Liver (tissue), 9 donors: ENCODE data around the gene TMEM129. TPM values are rescaled to one million over a fixed set of nuclear protein-coding genes. Genes with fewer than 3 reads are reported as not detected.

Experiments used
- DNase-seq: peaks from one replicate; pipeline ENCODE4 v3.0.0-alpha.2; 2017; ENCODE audit warnings: low spot score
- H3K27ac ChIP-seq, 2 donors: one replicate each; pipeline ENCODE4 v1.7.0; 2013; ENCODE audit warnings: inconsistent platforms in 2 of 2, low read length in 2 of 2, control low read depth in 1 of 2, low read depth in 1 of 2, mild to moderate bottlenecking in 1 of 2
- H3K27me3 ChIP-seq, 4 donors: one replicate each; pipeline versions ENCODE4 v1.6.1 to v1.7.0; 2013; ENCODE audit warnings: low read length in 3 of 4, inconsistent platforms in 1 of 4, mild to moderate bottlenecking in 1 of 4, moderate library complexity in 1 of 4; ENCODE audit not compliant: control insufficient read depth in 4 of 4, insufficient read depth in 4 of 4
- H3K36me3 ChIP-seq, 4 donors: one replicate each; pipeline versions ENCODE4 v1.6.1 to v1.7.0; 2013; ENCODE audit warnings: low read length in 3 of 4, mild to moderate bottlenecking in 3 of 4, low read depth in 1 of 4, moderate library complexity in 1 of 4; ENCODE audit not compliant: control insufficient read depth in 4 of 4, insufficient read depth in 3 of 4
- H3K4me1 ChIP-seq, 4 donors: one replicate each; pipeline versions ENCODE4 v1.6.1 to v1.7.0; 2013; ENCODE audit warnings: low read length in 3 of 4, mild to moderate bottlenecking in 3 of 4, moderate library complexity in 1 of 4; ENCODE audit not compliant: control insufficient read depth in 4 of 4, insufficient read depth in 4 of 4
- H3K4me3 ChIP-seq, 3 donors: one replicate each; pipeline versions ENCODE4 v1.6.1 to v1.7.0; 2013; ENCODE audit warnings: low read length in 3 of 3, control low read depth in 1 of 3, low read depth in 1 of 3, mild to moderate bottlenecking in 1 of 3
- H3K9ac ChIP-seq, 2 donors: one replicate each; pipeline ENCODE4 v1.7.0; 2013; ENCODE audit warnings: low read length in 2 of 2, mild to moderate bottlenecking in 2 of 2, moderate library complexity in 2 of 2, control low read depth in 1 of 2, low read depth in 1 of 2
- H3K9me3 ChIP-seq, 4 donors: one replicate each; pipeline versions ENCODE4 v1.6.1 to v1.7.0; 2013; ENCODE audit warnings: low read length in 3 of 4; ENCODE audit not compliant: control insufficient read depth in 4 of 4
- CTCF ChIP-seq: fragments of 150-350 bp; IDR thresholded peaks from 2 replicates; pipeline ENCODE4 v1.5.1; 2017; ENCODE audit warnings: improper control_type of control experiment, low read depth, low read length; ENCODE audit not compliant: missing input control
- EGR1 ChIP-seq, 2 donors: IDR thresholded peaks; 2 replicates each; pipeline ENCODE4 v1.6.1; 2016 to 2018; ENCODE audit warnings: antibody characterized with exemption in 2 of 2, low read depth in 2 of 2
- FOXA1 ChIP-seq: IDR thresholded peaks from 2 replicates; pipeline ENCODE4 v1.6.1; 2016; ENCODE audit warnings: antibody characterized with exemption
- FOXA2 ChIP-seq: IDR thresholded peaks from 2 replicates; pipeline ENCODE4 v1.6.1; 2016; ENCODE audit warnings: antibody characterized with exemption
- GABPA ChIP-seq, 2 donors: IDR thresholded peaks in 1 of 2; conservative IDR thresholded peaks in 1 of 2; 2 replicates each; pipeline ENCODE4 v1.6.1; 2016; ENCODE audit warnings: antibody characterized with exemption in 2 of 2, mild to moderate bottlenecking in 1 of 2, moderate library complexity in 1 of 2
- HNF4A ChIP-seq, 2 donors: conservative IDR thresholded peaks; 2 replicates each; pipeline ENCODE4 v1.6.1; 2016; ENCODE audit warnings: antibody characterized with exemption in 2 of 2, mild to moderate bottlenecking in 2 of 2
- HNF4G ChIP-seq: IDR thresholded peaks from 2 replicates; pipeline ENCODE4 v1.6.1; 2016; ENCODE audit warnings: antibody characterized with exemption
- JUND ChIP-seq, 2 donors: IDR thresholded peaks; 2 replicates each; pipeline ENCODE4 v1.6.1; 2016; ENCODE audit warnings: antibody characterized with exemption in 2 of 2
- NR2F2 ChIP-seq: IDR thresholded peaks from 2 replicates; pipeline ENCODE4 v1.6.1; 2016; ENCODE audit warnings: antibody characterized with exemption
- RAD21 ChIP-seq, 2 donors: IDR thresholded peaks; 2 replicates each; pipeline ENCODE4 v1.6.1; 2016; ENCODE audit warnings: antibody characterized with exemption in 2 of 2, mild to moderate bottlenecking in 2 of 2
- REST ChIP-seq: IDR thresholded peaks from 2 replicates; pipeline ENCODE4 v1.6.1; 2016; ENCODE audit warnings: antibody characterized with exemption, mild to moderate bottlenecking
- RXRA ChIP-seq, 2 donors: IDR thresholded peaks; 2 replicates each; pipeline ENCODE4 v1.6.1; 2017 to 2018; ENCODE audit warnings: antibody characterized with exemption in 2 of 2, mild to moderate bottlenecking in 1 of 2
- SP1 ChIP-seq: IDR thresholded peaks from 2 replicates; pipeline ENCODE4 v1.6.1; 2018; ENCODE audit warnings: antibody characterized with exemption, mild to moderate bottlenecking
- TAF1 ChIP-seq: conservative IDR thresholded peaks from 2 replicates; pipeline ENCODE4 v1.6.1; 2016; ENCODE audit warnings: antibody characterized with exemption, mild to moderate bottlenecking
- YY1 ChIP-seq: IDR thresholded peaks from 2 replicates; pipeline ENCODE4 v1.6.1; 2016; ENCODE audit warnings: antibody characterized with exemption, mild to moderate bottlenecking
- WGBS: extraction: QIAGEN DNeasy Blood & Tissue Kit; methylation state at CpG from one replicate; pipeline ENCODE4 v1.1.7; 2013; 5-methylcytosine and 5-hydroxymethylcytosine counted together
- polyA plus RNA-seq, 2 donors: library from polyadenylated mRNA; stranded (reverse) in 1 of 2; unstranded in 1 of 2; fragments of 200-250 nt in 1 of 2; fragments of >200 nt in 1 of 2; fragmentation: Nextera tagmentation in 1 of 2; extraction: Ambion mirVana in 1 of 2; gene quantifications; one replicate each; pipeline versions ENCODE4 v1.2.1 to v1.2.3, GENCODE V29; 2013 to 2015
- total RNA-seq, 2 donors: library from RNA; depleted of rRNA; stranded (reverse); fragments of >200 nt; gene quantifications; one replicate each; pipeline ENCODE4 v1.2.3, GENCODE V29; 2014
- TF ChIP-seq, protein P1 (sequence below): IDR thresholded peaks from 2 replicates; pipeline ENCODE4 v1.6.1; 2016; ENCODE audit warnings: antibody characterized with exemption
- TF ChIP-seq, protein P2 (sequence below): IDR thresholded peaks from 2 replicates; pipeline ENCODE4 v1.6.1; 2016; ENCODE audit warnings: antibody characterized with exemption
- TF ChIP-seq, protein P3 (sequence below): IDR thresholded peaks from 2 replicates; pipeline ENCODE4 v1.6.1; 2016; ENCODE audit warnings: antibody characterized with exemption
- donor health status: healthy.
- donor health status: healthy.
- donor health status: healthy.
- donor health status: healthy.
- donor health status: healthy.

TMEM129 gene
- total and polyA plus RNA-seq, 4 donors = 12.2 to 37.0 (median 21.8) TPM

DNA sequence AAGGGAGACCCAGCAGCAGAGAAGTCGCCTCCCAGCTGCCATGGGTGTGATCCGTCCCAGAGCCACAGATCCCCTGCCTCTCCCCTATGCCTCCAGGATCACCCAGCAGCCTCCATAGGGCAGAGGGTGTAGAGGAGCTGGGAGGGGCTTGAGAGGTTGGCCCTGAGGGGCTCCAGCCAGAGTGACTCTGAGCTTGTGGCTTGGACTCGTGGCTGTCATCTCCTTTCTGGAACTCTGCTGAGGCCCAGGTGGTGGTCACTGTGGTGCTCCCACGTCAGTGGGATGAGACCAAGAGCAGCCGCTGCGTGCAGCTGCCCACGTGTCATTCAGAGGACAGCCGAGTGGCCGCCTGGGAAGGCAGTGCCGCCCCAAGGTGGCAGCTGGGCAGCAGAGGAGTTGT is 4.4 kb upstream of the TMEM129 start:
- Histone ChIP-seq H3K4me1 (peaks cover 4 to 24% (median 5%) of the 10 kb centered on the region in 4 donors), H3K9ac (no peak overlapping the region)

More for the DNA sequence above, 4.4 kb upstream of the TMEM129 start:
- no peak for DNase-seq
- no peak overlapping the region for H3K4me3 ChIP-seq
- 91% methylated on average over 10 of the region's 10 CpGs for WGBS
- TF ChIP-seq, protein P1, sequence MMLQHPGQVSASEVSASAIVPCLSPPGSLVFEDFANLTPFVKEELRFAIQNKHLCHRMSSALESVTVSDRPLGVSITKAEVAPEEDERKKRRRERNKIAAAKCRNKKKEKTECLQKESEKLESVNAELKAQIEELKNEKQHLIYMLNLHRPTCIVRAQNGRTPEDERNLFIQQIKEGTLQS = no peak
- TF ChIP-seq FOXA1 = no peak
- no peak for TF ChIP-seq TAF1
- TF ChIP-seq FOXA2 = no peak
- no peak for TF ChIP-seq REST
- TF ChIP-seq GABPA (IDR thresholded peaks at IDR 0.05 in 1 of 2, conservative IDR thresholded peaks at IDR 0.05 in 1 of 2) = no peak
- TF ChIP-seq HNF4A (conservative IDR thresholded peaks at IDR 0.05) = no peak
- TF ChIP-seq RXRA (IDR thresholded peaks at IDR 0.05) = no peak
- TF ChIP-seq YY1 = no peak
- TF ChIP-seq JUND (IDR thresholded peaks at IDR 0.05) = no peak
- TF ChIP-seq, protein P2, sequence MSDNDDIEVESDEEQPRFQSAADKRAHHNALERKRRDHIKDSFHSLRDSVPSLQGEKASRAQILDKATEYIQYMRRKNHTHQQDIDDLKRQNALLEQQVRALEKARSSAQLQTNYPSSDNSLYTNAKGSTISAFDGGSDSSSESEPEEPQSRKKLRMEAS = no peak
- TF ChIP-seq NR2F2 = no peak
- no peak for TF ChIP-seq RAD21 (IDR thresholded peaks at IDR 0.05)
- no peak for TF ChIP-seq EGR1 (IDR thresholded peaks at IDR 0.05; ENCODE audit: low read depth in 2 of 2)
- no peak for TF ChIP-seq HNF4G
- TF ChIP-seq, protein P3, sequence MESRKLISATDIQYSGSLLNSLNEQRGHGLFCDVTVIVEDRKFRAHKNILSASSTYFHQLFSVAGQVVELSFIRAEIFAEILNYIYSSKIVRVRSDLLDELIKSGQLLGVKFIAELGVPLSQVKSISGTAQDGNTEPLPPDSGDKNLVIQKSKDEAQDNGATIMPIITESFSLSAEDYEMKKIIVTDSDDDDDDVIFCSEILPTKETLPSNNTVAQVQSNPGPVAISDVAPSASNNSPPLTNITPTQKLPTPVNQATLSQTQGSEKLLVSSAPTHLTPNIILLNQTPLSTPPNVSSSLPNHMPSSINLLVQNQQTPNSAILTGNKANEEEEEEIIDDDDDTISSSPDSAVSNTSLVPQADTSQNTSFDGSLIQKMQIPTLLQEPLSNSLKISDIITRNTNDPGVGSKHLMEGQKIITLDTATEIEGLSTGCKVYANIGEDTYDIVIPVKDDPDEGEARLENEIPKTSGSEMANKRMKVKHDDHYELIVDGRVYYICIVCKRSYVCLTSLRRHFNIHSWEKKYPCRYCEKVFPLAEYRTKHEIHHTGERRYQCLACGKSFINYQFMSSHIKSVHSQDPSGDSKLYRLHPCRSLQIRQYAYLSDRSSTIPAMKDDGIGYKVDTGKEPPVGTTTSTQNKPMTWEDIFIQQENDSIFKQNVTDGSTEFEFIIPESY = no peak
- no peak for TF ChIP-seq SP1
- no peak for TF ChIP-seq CTCF
- no peaks in the 10 kb centered on the region for H3K9me3 ChIP-seq
- H3K36me3 ChIP-seq = no peaks in the 10 kb centered on the region
- H3K27ac ChIP-seq = no peak overlapping the region
- no peaks in the 10 kb centered on the region for H3K27me3 ChIP-seq
